ENCODE data around the gene THRB.

The THRB gene

DNA sequence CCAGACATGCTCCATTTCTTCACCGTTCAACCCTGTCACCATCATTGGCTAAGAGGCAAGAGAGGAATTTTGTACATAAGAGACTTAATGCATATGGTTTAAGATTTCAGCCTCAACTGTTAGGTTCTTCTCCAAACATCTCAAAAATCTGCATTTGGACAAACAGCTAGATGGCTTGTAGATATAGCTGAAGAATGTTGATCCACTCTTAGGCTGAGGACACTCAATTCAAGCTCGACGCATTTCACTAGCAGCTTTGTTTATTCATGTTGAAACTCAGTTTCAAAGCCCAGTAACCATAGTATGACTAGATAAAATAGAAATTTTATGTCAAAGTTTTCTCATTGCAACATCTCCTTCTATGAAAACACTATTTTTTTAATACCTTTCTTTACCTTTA lies 208.2 kb downstream of the THRB start:
- H3K9me3 ChIP-seq (ENCODE audit: control insufficient read depth, insufficient read depth, low read depth, low read length): no peaks in the 10 kb centered on the region
- no peak overlapping the region for H3K4me3 ChIP-seq (ENCODE audit: low read depth, low read length)
- H3K36me3 ChIP-seq (ENCODE audit: control insufficient read depth in 2 of 2, insufficient read depth in 1 of 2, low read length in 2 of 2): no peaks in the 10 kb centered on the region
- no peaks in the 10 kb centered on the region for H3K4me1 ChIP-seq (ENCODE audit: control insufficient read depth, insufficient read depth, low read length)
- TF ChIP-seq, protein P1, sequence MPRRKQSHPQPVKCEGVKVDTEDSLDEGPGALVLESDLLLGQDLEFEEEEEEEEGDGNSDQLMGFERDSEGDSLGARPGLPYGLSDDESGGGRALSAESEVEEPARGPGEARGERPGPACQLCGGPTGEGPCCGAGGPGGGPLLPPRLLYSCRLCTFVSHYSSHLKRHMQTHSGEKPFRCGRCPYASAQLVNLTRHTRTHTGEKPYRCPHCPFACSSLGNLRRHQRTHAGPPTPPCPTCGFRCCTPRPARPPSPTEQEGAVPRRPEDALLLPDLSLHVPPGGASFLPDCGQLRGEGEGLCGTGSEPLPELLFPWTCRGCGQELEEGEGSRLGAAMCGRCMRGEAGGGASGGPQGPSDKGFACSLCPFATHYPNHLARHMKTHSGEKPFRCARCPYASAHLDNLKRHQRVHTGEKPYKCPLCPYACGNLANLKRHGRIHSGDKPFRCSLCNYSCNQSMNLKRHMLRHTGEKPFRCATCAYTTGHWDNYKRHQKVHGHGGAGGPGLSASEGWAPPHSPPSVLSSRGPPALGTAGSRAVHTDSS (tag by site-specific recombination; IDR thresholded peaks at IDR 0.05): no peak
- no peak for TF ChIP-seq ZNF561 (tag by site-specific recombination; IDR thresholded peaks at IDR 0.05; ENCODE audit: borderline replicate concordance)
- TF ChIP-seq ZNF704 (tag by site-specific recombination; IDR thresholded peaks at IDR 0.05): no peak
- TF ChIP-seq, protein P2, sequence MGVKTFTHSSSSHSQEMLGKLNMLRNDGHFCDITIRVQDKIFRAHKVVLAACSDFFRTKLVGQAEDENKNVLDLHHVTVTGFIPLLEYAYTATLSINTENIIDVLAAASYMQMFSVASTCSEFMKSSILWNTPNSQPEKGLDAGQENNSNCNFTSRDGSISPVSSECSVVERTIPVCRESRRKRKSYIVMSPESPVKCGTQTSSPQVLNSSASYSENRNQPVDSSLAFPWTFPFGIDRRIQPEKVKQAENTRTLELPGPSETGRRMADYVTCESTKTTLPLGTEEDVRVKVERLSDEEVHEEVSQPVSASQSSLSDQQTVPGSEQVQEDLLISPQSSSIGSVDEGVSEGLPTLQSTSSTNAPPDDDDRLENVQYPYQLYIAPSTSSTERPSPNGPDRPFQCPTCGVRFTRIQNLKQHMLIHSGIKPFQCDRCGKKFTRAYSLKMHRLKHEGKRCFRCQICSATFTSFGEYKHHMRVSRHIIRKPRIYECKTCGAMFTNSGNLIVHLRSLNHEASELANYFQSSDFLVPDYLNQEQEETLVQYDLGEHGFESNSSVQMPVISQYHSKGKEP (tag by site-specific recombination; IDR thresholded peaks at IDR 0.05): no peak
- no peak for TF ChIP-seq SP2 (tag by site-specific recombination; IDR thresholded peaks at IDR 0.05)
- TF ChIP-seq ZNF239 (tag by site-specific recombination; IDR thresholded peaks at IDR 0.05): no peak
- TF ChIP-seq ZNF324 (tag by site-specific recombination; IDR thresholded peaks at IDR 0.05): no peak
- no peak for TF ChIP-seq ZBTB8A (tag by site-specific recombination; IDR thresholded peaks at IDR 0.05)
- no peak for TF ChIP-seq ZNF521 (tag by site-specific recombination; IDR thresholded peaks at IDR 0.05)
- no peak for TF ChIP-seq MZF1 (tag by site-specific recombination; IDR thresholded peaks at IDR 0.05; ENCODE audit: borderline replicate concordance)
- TF ChIP-seq, protein P3, sequence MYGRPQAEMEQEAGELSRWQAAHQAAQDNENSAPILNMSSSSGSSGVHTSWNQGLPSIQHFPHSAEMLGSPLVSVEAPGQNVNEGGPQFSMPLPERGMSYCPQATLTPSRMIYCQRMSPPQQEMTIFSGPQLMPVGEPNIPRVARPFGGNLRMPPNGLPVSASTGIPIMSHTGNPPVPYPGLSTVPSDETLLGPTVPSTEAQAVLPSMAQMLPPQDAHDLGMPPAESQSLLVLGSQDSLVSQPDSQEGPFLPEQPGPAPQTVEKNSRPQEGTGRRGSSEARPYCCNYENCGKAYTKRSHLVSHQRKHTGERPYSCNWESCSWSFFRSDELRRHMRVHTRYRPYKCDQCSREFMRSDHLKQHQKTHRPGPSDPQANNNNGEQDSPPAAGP (tag by site-specific recombination; IDR thresholded peaks at IDR 0.05): no peak
- no peak for TF ChIP-seq KLF7 (tag by site-specific recombination; IDR thresholded peaks at IDR 0.05; ENCODE audit: borderline replicate concordance)
- no peak for TF ChIP-seq REPIN1 (tag by site-specific recombination; IDR thresholded peaks at IDR 0.05; ENCODE audit: low read depth)
- no peak for TF ChIP-seq ZSCAN23 (tag by site-specific recombination; IDR thresholded peaks at IDR 0.05)
- no peak for TF ChIP-seq ZNF18 (tag by site-specific recombination; IDR thresholded peaks at IDR 0.05)
- TF ChIP-seq, protein P4, sequence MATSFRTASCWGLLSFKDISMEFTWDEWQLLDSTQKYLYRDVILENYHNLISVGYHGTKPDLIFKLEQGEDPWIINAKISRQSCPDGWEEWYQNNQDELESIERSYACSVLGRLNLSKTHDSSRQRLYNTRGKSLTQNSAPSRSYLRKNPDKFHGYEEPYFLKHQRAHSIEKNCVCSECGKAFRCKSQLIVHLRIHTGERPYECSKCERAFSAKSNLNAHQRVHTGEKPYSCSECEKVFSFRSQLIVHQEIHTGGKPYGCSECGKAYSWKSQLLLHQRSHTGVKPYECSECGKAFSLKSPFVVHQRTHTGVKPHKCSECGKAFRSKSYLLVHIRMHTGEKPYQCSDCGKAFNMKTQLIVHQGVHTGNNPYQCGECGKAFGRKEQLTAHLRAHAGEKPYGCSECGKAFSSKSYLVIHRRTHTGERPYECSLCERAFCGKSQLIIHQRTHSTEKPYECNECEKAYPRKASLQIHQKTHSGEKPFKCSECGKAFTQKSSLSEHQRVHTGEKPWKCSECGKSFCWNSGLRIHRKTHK (tag by site-specific recombination; IDR thresholded peaks at IDR 0.05): no peak
- no peak overlapping the region for H3K27ac ChIP-seq (ENCODE audit: extremely low read depth, low read depth, low read length)
- POLR2A ChIA-PET: no interaction called here
- CTCF ChIA-PET: no interaction called here

DNA sequence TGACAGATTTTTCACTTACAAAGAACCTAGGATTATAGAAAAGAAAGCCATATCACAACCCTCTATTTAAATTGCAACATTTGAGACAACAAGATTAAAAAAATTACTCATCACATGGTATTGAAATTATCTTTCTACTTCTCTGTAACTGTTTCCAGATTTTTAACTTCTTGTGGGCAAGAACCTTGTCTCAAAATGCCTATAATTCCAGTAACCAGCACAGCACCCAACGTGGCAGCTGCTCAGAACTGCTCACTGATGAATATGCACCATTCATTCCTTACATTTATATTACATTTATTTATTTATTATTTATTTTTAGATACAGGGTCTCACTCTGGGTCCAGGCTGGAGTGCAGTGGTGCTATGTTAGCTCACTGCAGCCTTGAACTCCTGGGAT lies 216.1 kb downstream of the THRB start:
- Histone ChIP-seq H3K4me1 (ENCODE audit: control insufficient read depth, insufficient read depth, low read length) (no peaks in the 10 kb centered on the region), H3K36me3 (ENCODE audit: control insufficient read depth in 2 of 2, insufficient read depth in 1 of 2, low read length in 2 of 2) (no peaks in the 10 kb centered on the region), H3K4me3 (ENCODE audit: low read depth, low read length) (no peak overlapping the region), H3K27ac (ENCODE audit: extremely low read depth, low read depth, low read length) (no peak overlapping the region), H3K9me3 (ENCODE audit: control insufficient read depth, insufficient read depth, low read depth, low read length) (no peaks in the 10 kb centered on the region)
- ChIA-PET POLR2A (no interaction called here), CTCF (no interaction called here)
- no peak for TF ChIP-seq ZNF549 (tag by site-specific recombination; IDR thresholded peaks at IDR 0.05)
- TF ChIP-seq ZNF768 (tag by site-specific recombination; IDR thresholded peaks at IDR 0.05): no peak
- no peak for TF ChIP-seq ZNF626 (tag by site-specific recombination; IDR thresholded peaks at IDR 0.05)
- TF ChIP-seq, protein P5, sequence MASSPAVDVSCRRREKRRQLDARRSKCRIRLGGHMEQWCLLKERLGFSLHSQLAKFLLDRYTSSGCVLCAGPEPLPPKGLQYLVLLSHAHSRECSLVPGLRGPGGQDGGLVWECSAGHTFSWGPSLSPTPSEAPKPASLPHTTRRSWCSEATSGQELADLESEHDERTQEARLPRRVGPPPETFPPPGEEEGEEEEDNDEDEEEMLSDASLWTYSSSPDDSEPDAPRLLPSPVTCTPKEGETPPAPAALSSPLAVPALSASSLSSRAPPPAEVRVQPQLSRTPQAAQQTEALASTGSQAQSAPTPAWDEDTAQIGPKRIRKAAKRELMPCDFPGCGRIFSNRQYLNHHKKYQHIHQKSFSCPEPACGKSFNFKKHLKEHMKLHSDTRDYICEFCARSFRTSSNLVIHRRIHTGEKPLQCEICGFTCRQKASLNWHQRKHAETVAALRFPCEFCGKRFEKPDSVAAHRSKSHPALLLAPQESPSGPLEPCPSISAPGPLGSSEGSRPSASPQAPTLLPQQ (tag by site-specific recombination; IDR thresholded peaks at IDR 0.05): no peak
- no peak for TF ChIP-seq ZNF585B (tag by site-specific recombination; IDR thresholded peaks at IDR 0.05)
- no peak for TF ChIP-seq ZNF544 (tag by site-specific recombination; IDR thresholded peaks at IDR 0.05)
- TF ChIP-seq, protein P6, sequence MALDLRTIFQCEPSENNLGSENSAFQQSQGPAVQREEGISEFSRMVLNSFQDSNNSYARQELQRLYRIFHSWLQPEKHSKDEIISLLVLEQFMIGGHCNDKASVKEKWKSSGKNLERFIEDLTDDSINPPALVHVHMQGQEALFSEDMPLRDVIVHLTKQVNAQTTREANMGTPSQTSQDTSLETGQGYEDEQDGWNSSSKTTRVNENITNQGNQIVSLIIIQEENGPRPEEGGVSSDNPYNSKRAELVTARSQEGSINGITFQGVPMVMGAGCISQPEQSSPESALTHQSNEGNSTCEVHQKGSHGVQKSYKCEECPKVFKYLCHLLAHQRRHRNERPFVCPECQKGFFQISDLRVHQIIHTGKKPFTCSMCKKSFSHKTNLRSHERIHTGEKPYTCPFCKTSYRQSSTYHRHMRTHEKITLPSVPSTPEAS (tag by site-specific recombination; IDR thresholded peaks at IDR 0.05): no peak
